ENCODE measurements around the gene MYH15.
"Not testable (repeated sequence)": the region's sequence is repeated elsewhere in the genome, so short reads cannot be mapped to it uniquely, and the experiment has no call there.

Gene MYH15

GRCh38 chr3:108388136-108389132, 122.0 kb downstream of the MYH15 start:
- peak; percentile 35 for DNase-seq (ENCODE audit: low spot score)

GRCh38 chr3:108387063-108387462, 123.3 kb downstream of the MYH15 start:
- DNase-seq (ENCODE audit: low spot score): no peak

- DNase-seq (ENCODE audit: low spot score): no peak
These were observed 127.1 kb downstream of the MYH15 start for GRCh38 chr3:108383306-108383705.

GRCh38 chr3:108381529-108382140, 128.8 kb downstream of the MYH15 start:
- no peak for DNase-seq (ENCODE audit: low spot score)

- no peak for DNase-seq (ENCODE audit: low spot score)
These were observed 130.1 kb downstream of the MYH15 start for GRCh38 chr3:108380128-108380795.

- not testable (repeated sequence) for DNase-seq (ENCODE audit: low spot score)
These were observed 131.4 kb downstream of the MYH15 start for GRCh38 chr3:108378952-108379342.

- no peak for DNase-seq (ENCODE audit: low spot score)
These were observed 132.0 kb downstream of the MYH15 start for GRCh38 chr3:108378153-108378951.

GRCh38 chr3:108377384-108377783, 133.0 kb downstream of the MYH15 start:
- no peak for DNase-seq (ENCODE audit: low spot score)

- DNase-seq (ENCODE audit: low spot score): no peak
These were observed 134.4 kb downstream of the MYH15 start for GRCh38 chr3:108376026-108376425.

GRCh38 chr3:108359011-108359410, 151.4 kb downstream of the MYH15 start:
- no peak for DNase-seq (ENCODE audit: low spot score)

- DNase-seq (ENCODE audit: low spot score): no peak
These were observed 153.4 kb downstream of the MYH15 start for GRCh38 chr3:108357042-108357441.

- no peak for DNase-seq (ENCODE audit: low spot score)
These were observed 155.8 kb downstream of the MYH15 start for GRCh38 chr3:108354562-108354961.

- DNase-seq (ENCODE audit: low spot score): no peak
These were observed 158.2 kb downstream of the MYH15 start for GRCh38 chr3:108352176-108352575.

GRCh38 chr3:108346301-108347227, 163.8 kb downstream of the MYH15 start:
- DNase-seq (ENCODE audit: low spot score): no peak

GRCh38 chr3:108345492-108346205, 164.7 kb downstream of the MYH15 start:
- DNase-seq (ENCODE audit: low spot score): no peak

- DNase-seq (ENCODE audit: low spot score): no peak
These were observed 166.9 kb downstream of the MYH15 start for GRCh38 chr3:108343491-108343890.

GRCh38 chr3:108342837-108343486, 167.4 kb downstream of the MYH15 start:
- DNase-seq (ENCODE audit: low spot score): no peak

GRCh38 chr3:108341911-108342310, 168.5 kb downstream of the MYH15 start:
- no peak for DNase-seq (ENCODE audit: low spot score)

GRCh38 chr3:108338901-108339545, 171.4 kb downstream of the MYH15 start:
- DNase-seq (ENCODE audit: low spot score): no peak
